Thoracic aorta (tissue), 2 donors: ENCODE results near the gene COTL1. TPM values are rescaled to one million over a fixed set of nuclear protein-coding genes. Genes with fewer than 3 reads are reported as not detected.

Source experiments
- ATAC-seq: fragments of 150-250 bp; one replicate; pipeline ENCODE4 v1.8.0; 2017; ENCODE audit warnings: low read depth; ENCODE audit not compliant: insufficient number of reproducible peaks, low FRiP score
- DNase-seq: peaks from one replicate; pipeline ENCODE4 v3.0.0-alpha.2; 2020; ENCODE audit warnings: low spot score
- H3K27ac ChIP-seq, 2 donors: fragments of 200-600 bp; sonication (generic); 1 replicate in 1 of 2; 2 replicates in 1 of 2; pipeline ENCODE4 v1.5.1; 2016; ENCODE audit warnings: mild to moderate bottlenecking in 2 of 2, moderate library complexity in 2 of 2
- H3K27me3 ChIP-seq: fragments of 200-600 bp; sonication (generic); replicated peaks from 2 replicates; pipeline ENCODE4 v1.6.0; 2016; ENCODE audit warnings: mild to moderate bottlenecking; ENCODE audit not compliant: insufficient read depth
- H3K36me3 ChIP-seq: fragments of 200-600 bp; sonication (generic); one replicate; pipeline ENCODE4 v1.5.1; 2016
- H3K4me1 ChIP-seq, 2 donors: fragments of 200-600 bp; sonication (generic); 1 replicate in 1 of 2; 2 replicates in 1 of 2; pipeline versions ENCODE4 v1.5.1 to v1.6.0; 2016; ENCODE audit warnings: low read depth in 2 of 2, mild to moderate bottlenecking in 1 of 2; ENCODE audit not compliant: control insufficient read depth in 1 of 2
- H3K4me3 ChIP-seq: fragments of 200-600 bp; sonication (generic); 2 replicates; pipeline ENCODE4 v1.5.1; 2016; ENCODE audit warnings: mild to moderate bottlenecking
- H3K9me3 ChIP-seq: fragments of 200-600 bp; sonication (generic); 2 replicates; pipeline ENCODE4 v1.5.1; 2016
- CTCF ChIP-seq: fragments of 200-600 bp; sonication (generic); IDR thresholded peaks from one replicate; pipeline ENCODE4 v1.5.1; 2019; ENCODE audit warnings: antibody characterized with exemption
- total RNA-seq, 2 donors: library from RNA; depleted of rRNA; stranded (reverse); fragments of >200 nt; gene quantifications; one replicate each; pipeline versions ENCODE4 v1.1.0 to v1.2.3, GENCODE V29; 2016

Gene COTL1
- total RNA-seq, 2 donors from 2014 or later: 32.0 to 46.8 TPM

GRCh38 chr16:84578538-84579126 lies 39.2 kb downstream of the COTL1 start:
- ATAC-seq (no peak), DNase-seq (no peak)
- Histone ChIP-seq H3K27ac (no peak overlapping the region), H3K4me3 (no peak overlapping the region), H3K27me3 (no peaks in the 10 kb centered on the region), H3K9me3 (no peaks in the 10 kb centered on the region), H3K4me1 (peaks cover 0 to 5% of the 10 kb centered on the region in 2 donors), H3K36me3 (no peaks in the 10 kb centered on the region)
- TF ChIP-seq CTCF: no peak

- Histone ChIP-seq H3K27me3 (no peaks in the 10 kb centered on the region), H3K27ac (no peak overlapping the region), H3K4me3 (no peak overlapping the region), H3K9me3 (no peaks in the 10 kb centered on the region), H3K36me3 (no peaks in the 10 kb centered on the region), H3K4me1 (no peaks in the 10 kb centered on the region)
- DNase-seq (no peak), ATAC-seq (no peak)
- TF ChIP-seq CTCF: no peak
Observed at GRCh38 chr16:84577034-84577803, 40.7 kb downstream of the COTL1 start.

GRCh38 chr16:84575914-84576313 lies 42.0 kb downstream of the COTL1 start:
- H3K4me3 ChIP-seq: no peak overlapping the region
- no peaks in the 10 kb centered on the region for H3K27me3 ChIP-seq
- H3K36me3 ChIP-seq: no peaks in the 10 kb centered on the region
- H3K9me3 ChIP-seq: no peaks in the 10 kb centered on the region
- no peak overlapping the region for H3K27ac ChIP-seq
- TF ChIP-seq CTCF: no peak
- ATAC-seq (no peak), DNase-seq (no peak)
- H3K4me1 ChIP-seq: no peaks in the 10 kb centered on the region

- Histone ChIP-seq H3K27ac (no peak overlapping the region), H3K4me3 (no peak overlapping the region), H3K36me3 (no peaks in the 10 kb centered on the region), H3K4me1 (peaks cover 0 to 2% of the 10 kb centered on the region in 2 donors), H3K27me3 (no peaks in the 10 kb centered on the region), H3K9me3 (no peaks in the 10 kb centered on the region)
- ATAC-seq (no peak), DNase-seq (no peak)
- no peak for TF ChIP-seq CTCF
Observed at GRCh38 chr16:84574191-84574590, 43.7 kb downstream of the COTL1 start.

GRCh38 chr16:84572096-84572495 lies 45.8 kb downstream of the COTL1 start:
- ATAC-seq (no peak), DNase-seq (no peak)
- no peaks in the 10 kb centered on the region for H3K27me3 ChIP-seq
- H3K9me3 ChIP-seq: no peaks in the 10 kb centered on the region
- no peak for TF ChIP-seq CTCF
- no peak overlapping the region for H3K4me3 ChIP-seq
- H3K4me1 ChIP-seq: peaks cover 0 to 3% of the 10 kb centered on the region in 2 donors
- H3K36me3 ChIP-seq: no peaks in the 10 kb centered on the region
- H3K27ac ChIP-seq: no peak overlapping the region
